UCSD-AML1 (cell line): ENCODE data around the gene OR2T34.
A peak's percentile ranks its signal among the peaks of the same experiment; 100 is the strongest.
"Not testable (repeated sequence)": the region's sequence is repeated elsewhere in the genome, so short reads cannot be mapped to it uniquely, and the experiment has no call there.

Experiments used
- DNase-seq: peaks from one replicate; lab custom pipeline; 2025; ENCODE audit not compliant: unreplicated experiment; lab: John Stamatoyannopoulos, UW

Gene OR2T34, protein sequence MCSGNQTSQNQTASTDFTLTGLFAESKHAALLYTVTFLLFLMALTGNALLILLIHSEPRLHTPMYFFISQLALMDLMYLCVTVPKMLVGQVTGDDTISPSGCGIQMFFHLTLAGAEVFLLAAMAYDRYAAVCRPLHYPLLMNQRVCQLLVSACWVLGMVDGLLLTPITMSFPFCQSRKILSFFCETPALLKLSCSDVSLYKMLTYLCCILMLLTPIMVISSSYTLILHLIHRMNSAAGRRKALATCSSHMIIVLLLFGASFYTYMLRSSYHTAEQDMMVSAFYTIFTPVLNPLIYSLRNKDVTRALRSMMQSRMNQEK

DNA sequence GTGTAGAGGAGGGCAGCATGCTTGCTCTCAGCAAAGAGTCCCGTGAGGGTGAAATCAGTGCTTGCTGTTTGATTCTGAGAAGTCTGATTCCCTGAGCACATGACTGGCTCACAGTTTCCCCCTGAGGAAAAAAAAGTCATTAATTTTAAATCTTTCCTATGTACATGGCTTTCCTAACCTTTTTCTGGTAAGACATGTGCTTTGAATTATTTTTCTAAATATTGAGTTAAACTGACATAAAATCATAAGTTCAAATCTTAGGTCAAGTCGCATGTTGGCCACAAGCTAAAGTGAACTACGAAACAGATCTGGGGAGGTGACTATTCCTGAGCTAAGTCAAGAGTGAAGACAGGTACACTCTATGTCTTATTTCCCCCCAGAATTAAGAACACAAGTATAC is at the start of gene OR2T34:
TSS of gene OR2T34 (minus strand) at position 101 of the 400 bp plus-strand sequence. CDS start at position 101, 0 bp downstream.
- DNase-seq = not testable (repeated sequence)

GRCh38 chr1:248622570-248623001 is 48.0 kb upstream of the OR2T34 start:
- no peak for DNase-seq

- DNase-seq = no peak
These were observed 47.2 kb upstream of the OR2T34 start for GRCh38 chr1:248621770-248622169.

DNA sequence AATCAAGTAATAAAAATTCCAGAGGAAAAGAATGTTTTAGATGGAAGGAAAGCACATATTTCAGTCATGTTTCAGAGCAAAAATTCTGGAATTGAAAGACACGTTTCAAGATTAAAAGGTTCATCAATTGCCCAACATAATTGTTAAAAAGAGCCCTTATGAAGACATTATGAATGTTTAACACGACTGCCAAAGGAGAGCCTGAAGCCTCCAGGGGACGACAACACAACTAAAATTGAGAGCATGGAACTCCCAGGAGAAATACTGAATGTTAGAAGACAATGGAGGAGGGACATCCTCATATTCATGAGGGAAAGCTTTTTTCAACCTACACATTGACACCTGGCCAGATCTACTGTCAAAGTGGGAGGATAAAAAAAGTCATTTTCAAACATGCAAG is 44.3 kb upstream of the OR2T34 start:
- peak; percentile 38 for DNase-seq

GRCh38 chr1:248618119-248618518 is 43.6 kb upstream of the OR2T34 start:
- DNase-seq = no peak

- no peak for DNase-seq
These were observed 39.2 kb upstream of the OR2T34 start for GRCh38 chr1:248613742-248614141.

GRCh38 chr1:248611883-248612414 is 37.4 kb upstream of the OR2T34 start:
- peak; percentile 24 for DNase-seq

DNA sequence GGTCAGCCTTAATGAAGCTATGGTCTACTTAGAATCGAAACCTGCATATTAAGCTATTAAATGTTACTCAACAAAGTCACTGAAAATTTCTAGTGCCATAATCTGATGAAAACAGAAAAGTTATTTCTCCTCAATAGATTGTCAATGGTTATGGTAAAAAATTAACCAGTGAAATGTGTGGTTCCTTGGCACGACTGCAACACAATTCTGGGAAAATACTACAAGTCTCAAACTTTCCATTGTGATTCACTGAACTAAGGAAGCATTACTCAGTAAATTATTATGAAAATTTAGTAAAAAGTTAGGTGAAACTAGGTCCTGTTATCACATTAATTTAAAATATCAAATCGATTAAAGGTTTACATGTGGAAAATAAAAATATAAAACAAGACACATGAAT is 35.7 kb upstream of the OR2T34 start:
- DNase-seq = no peak

DNA sequence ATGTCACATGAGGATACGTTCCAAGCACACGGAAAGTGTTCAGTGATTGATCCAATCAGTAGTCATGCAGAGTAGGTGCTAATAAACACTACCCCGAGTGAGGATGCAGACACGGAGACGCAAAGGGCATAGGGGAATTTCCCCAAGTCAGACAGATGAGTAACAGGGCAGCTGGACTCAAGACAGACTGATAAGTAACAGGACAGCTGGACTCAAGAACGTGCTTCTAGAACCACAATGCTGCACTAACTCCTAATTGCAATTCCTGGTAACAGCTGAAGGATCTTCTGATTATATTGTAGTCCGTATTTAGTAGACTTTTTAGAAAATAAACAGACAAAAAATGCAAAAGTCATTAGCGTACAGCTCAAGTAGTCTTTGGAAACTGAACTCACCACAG is 24.8 kb upstream of the OR2T34 start:
- no peak for DNase-seq

- DNase-seq = no peak
These were observed 23.0 kb upstream of the OR2T34 start, which contains the start of gene OR2T10 for GRCh38 chr1:248597589-248597988. OR2T10 (minus strand) TSS chr1:248597700; CDS start chr1:248593768, 3,932 bp downstream.

- DNase-seq = no peak
These were observed 22.1 kb upstream of the OR2T34 start for GRCh38 chr1:248596615-248597014.

- no peak for DNase-seq
These were observed 18.7 kb upstream of the OR2T34 start for GRCh38 chr1:248593226-248593625.

- DNase-seq = no peak
These were observed 18.1 kb upstream of the OR2T34 start for GRCh38 chr1:248592655-248593054.

- no peak for DNase-seq
These were observed 15.5 kb upstream of the OR2T34 start for GRCh38 chr1:248590055-248590454.

GRCh38 chr1:248589334-248589733 is 14.8 kb upstream of the OR2T34 start:
- DNase-seq = no peak

DNA sequence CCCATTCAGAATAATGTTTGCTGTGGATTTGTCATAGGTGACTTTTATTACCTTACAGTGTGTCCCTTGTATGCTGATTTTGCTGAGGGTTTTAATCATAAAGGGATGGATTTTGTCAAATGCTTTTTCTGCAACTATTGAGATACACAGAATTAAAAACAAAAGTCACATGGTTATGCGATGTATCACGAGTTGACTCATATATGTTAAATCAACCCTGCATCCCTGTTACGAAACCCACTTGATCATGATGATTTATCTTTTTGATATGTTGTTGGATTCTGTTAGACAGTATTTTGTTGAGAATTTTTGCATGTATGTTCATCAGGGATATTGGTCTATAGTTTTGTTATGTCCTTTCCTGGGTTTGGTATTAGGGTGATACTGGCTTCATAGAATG is 10.7 kb upstream of the OR2T34 start:
- no peak for DNase-seq

GRCh38 chr1:248576260-248576980 is 1.9 kb upstream of the OR2T34 start:
- DNase-seq = no peak

GRCh38 chr1:248573856-248574255 is 701 bp downstream of the OR2T34 start:
- DNase-seq = not testable (repeated sequence)

GRCh38 chr1:248572049-248572448 is 2.5 kb downstream of the OR2T34 start:
- not testable (repeated sequence) for DNase-seq

- not testable (repeated sequence) for DNase-seq
These were observed 3.7 kb downstream of the OR2T34 start for GRCh38 chr1:248570811-248571210.

DNA sequence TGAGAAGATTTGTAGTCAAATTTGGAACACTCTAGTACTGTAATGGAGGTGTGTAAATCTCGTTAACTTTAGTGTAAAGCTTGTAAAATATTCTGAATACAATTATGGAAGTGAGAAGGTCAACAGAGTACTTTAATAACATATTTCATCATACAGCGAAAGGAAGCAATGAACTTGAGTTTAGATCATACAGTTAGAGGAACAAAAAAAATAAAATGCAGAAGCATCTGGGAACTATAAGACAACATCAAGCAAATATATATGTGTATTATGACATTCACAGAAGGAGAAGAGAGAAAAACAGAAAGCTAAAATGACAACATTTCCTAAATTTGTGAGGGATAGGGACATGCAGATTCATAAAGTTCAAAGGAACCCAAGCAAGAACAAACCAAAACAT is 5.5 kb downstream of the OR2T34 start:
- not testable (repeated sequence) for DNase-seq
